A549 (cell line): ENCODE results near the gene EPN1.

ENCODE experiments used
- BHLHE40 ChIP-seq: IDR thresholded peaks from 2 replicates; pipeline ENCODE4 v1.6.1; 2012; ENCODE audit warnings: low read depth, low read length, inconsistent platforms
- CTCF ChIP-seq: fragments of >200 bp; sonication (Bioruptor Twin); formaldehyde crosslinking; IDR thresholded peaks from 3 replicates; pipeline ENCODE4 v1.5.1; 2016
- ESRRA ChIP-seq: fragments of 150-350 bp; IDR thresholded peaks from 2 replicates; pipeline ENCODE4 v1.6.1; 2014; ENCODE audit warnings: mild to moderate bottlenecking, low read length, borderline replicate concordance
- HDAC2 ChIP-seq: fragments of 200-600 bp; sonication (generic); IDR thresholded peaks from 2 replicates; pipeline ENCODE4 v1.6.1; 2016
- NR3C1 ChIP-seq: fragments of >200 bp; sonication (Bioruptor Twin); formaldehyde crosslinking; IDR thresholded peaks from 3 replicates; pipeline ENCODE4 v1.6.1; 2017
- POLR2A ChIP-seq: IDR thresholded peaks from 2 replicates; pipeline ENCODE4 v1.6.1; 2012; ENCODE audit warnings: mild to moderate bottlenecking, low read length
- TF ChIP-seq, protein P1 (sequence below): fragments of 150-350 bp; IDR thresholded peaks from 2 replicates; pipeline ENCODE4 v1.6.1; 2014; ENCODE audit warnings: low read depth, mild to moderate bottlenecking, low read length
- TF ChIP-seq, protein P2 (sequence below): fragments of 200-600 bp; sonication (generic); IDR thresholded peaks from 2 replicates; pipeline ENCODE4 v1.6.1; 2016; ENCODE audit warnings: antibody characterized with exemption, mild to moderate bottlenecking, moderate library complexity

GRCh38 chr19:55643887-55644176 lies 31.2 kb upstream of the EPN1 start:
- TF ChIP-seq BHLHE40 (no peak), ESRRA (no peak), CTCF (no peak), HDAC2 (no peak), NR3C1 (no peak), POLR2A (no peak)
- TF ChIP-seq, protein P1, sequence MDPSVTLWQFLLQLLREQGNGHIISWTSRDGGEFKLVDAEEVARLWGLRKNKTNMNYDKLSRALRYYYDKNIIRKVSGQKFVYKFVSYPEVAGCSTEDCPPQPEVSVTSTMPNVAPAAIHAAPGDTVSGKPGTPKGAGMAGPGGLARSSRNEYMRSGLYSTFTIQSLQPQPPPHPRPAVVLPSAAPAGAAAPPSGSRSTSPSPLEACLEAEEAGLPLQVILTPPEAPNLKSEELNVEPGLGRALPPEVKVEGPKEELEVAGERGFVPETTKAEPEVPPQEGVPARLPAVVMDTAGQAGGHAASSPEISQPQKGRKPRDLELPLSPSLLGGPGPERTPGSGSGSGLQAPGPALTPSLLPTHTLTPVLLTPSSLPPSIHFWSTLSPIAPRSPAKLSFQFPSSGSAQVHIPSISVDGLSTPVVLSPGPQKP = no peak
- TF ChIP-seq, protein P2, sequence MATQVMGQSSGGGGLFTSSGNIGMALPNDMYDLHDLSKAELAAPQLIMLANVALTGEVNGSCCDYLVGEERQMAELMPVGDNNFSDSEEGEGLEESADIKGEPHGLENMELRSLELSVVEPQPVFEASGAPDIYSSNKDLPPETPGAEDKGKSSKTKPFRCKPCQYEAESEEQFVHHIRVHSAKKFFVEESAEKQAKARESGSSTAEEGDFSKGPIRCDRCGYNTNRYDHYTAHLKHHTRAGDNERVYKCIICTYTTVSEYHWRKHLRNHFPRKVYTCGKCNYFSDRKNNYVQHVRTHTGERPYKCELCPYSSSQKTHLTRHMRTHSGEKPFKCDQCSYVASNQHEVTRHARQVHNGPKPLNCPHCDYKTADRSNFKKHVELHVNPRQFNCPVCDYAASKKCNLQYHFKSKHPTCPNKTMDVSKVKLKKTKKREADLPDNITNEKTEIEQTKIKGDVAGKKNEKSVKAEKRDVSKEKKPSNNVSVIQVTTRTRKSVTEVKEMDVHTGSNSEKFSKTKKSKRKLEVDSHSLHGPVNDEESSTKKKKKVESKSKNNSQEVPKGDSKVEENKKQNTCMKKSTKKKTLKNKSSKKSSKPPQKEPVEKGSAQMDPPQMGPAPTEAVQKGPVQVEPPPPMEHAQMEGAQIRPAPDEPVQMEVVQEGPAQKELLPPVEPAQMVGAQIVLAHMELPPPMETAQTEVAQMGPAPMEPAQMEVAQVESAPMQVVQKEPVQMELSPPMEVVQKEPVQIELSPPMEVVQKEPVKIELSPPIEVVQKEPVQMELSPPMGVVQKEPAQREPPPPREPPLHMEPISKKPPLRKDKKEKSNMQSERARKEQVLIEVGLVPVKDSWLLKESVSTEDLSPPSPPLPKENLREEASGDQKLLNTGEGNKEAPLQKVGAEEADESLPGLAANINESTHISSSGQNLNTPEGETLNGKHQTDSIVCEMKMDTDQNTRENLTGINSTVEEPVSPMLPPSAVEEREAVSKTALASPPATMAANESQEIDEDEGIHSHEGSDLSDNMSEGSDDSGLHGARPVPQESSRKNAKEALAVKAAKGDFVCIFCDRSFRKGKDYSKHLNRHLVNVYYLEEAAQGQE = no peak
